NOMO-1 treated with dmso at 0.1 percent for 144 hours (cell line): Measurements from ENCODE around the gene STK11.
A peak's percentile ranks its signal among the peaks of the same experiment; 100 is the strongest.

Experiments
- DNase-seq: peaks from one replicate; lab custom pipeline; 2025; ENCODE audit not compliant: unreplicated experiment; lab: John Stamatoyannopoulos, UW

The STK11 gene

GRCh38 chr19:1249990-1250436 is 44.4 kb downstream of the STK11 start:
- DNase-seq, result no peak

- DNase-seq, result peak; percentile 50
Measured at GRCh38 chr19:1250437-1251260, 45.1 kb downstream of the STK11 start.

- DNase-seq, result peak; percentile 83
Measured at GRCh38 chr19:1251330-1252220, 46.0 kb downstream of the STK11 start.

- DNase-seq, result peak; percentile 95
Measured at GRCh38 chr19:1252221-1252820, 46.7 kb downstream of the STK11 start.

- peak; percentile 96 for DNase-seq
Measured at GRCh38 chr19:1252821-1253513, 47.4 kb downstream of the STK11 start.

GRCh38 chr19:1253514-1254080 is 48.0 kb downstream of the STK11 start:
- DNase-seq, result no peak

- no peak for DNase-seq
Measured at GRCh38 chr19:1254081-1254527, 48.5 kb downstream of the STK11 start.

GRCh38 chr19:1254530-1255185 is 49.1 kb downstream of the STK11 start:
- DNase-seq, result no peak

- no peak for DNase-seq
Measured at GRCh38 chr19:1255186-1256161, 49.9 kb downstream of the STK11 start.

- no peak for DNase-seq
Measured at GRCh38 chr19:1256646-1257474, 51.3 kb downstream of the STK11 start.

- no peak for DNase-seq
Measured at GRCh38 chr19:1257475-1258162, 52.0 kb downstream of the STK11 start.

GRCh38 chr19:1258163-1258492 is 52.5 kb downstream of the STK11 start:
- DNase-seq, result no peak

GRCh38 chr19:1258707-1259205 is 53.2 kb downstream of the STK11 start:
- no peak for DNase-seq

- peak; percentile 48 for DNase-seq
Measured at GRCh38 chr19:1259206-1259875, 53.8 kb downstream of the STK11 start.

GRCh38 chr19:1259876-1260748 is 54.5 kb downstream of the STK11 start:
- no peak for DNase-seq
